Measurements from ENCODE around the gene LRP1B. TPM values are rescaled to one million over a fixed set of nuclear protein-coding genes. Genes with fewer than 3 reads are reported as not detected.

Gene LRP1B
- total RNA-seq, 2 experiments from 2014 or later: not detected

- Mint-ChIP-seq H3K4me1 (ENCODE audit: low read depth) (no peaks in the 10 kb centered on the region), H3K36me3 (no peaks in the 10 kb centered on the region), H3K4me3 (no peak overlapping the region), H3K27ac (no peak overlapping the region), H3K9me3 (peaks cover 14% of the 10 kb centered on the region), H3K27me3 (no peaks in the 10 kb centered on the region)
- ChIA-PET CTCF (no interaction called here), POLR2A (no interaction called here)
- intact Hi-C loops (cut with micrococcal nuclease): no loop called here
- no peak for DNase-seq
Measured at GRCh38 chr2:140624200-140624599, 1506.6 kb downstream of the LRP1B start.

GRCh38 chr2:140621583-140622362, 1509.0 kb downstream of the LRP1B start:
- POLR2A ChIA-PET: no interaction called here
- Mint-ChIP-seq H3K9me3 (peaks cover 7% of the 10 kb centered on the region), H3K36me3 (no peaks in the 10 kb centered on the region), H3K27ac (no peak overlapping the region), H3K4me3 (no peak overlapping the region), H3K27me3 (no peaks in the 10 kb centered on the region), H3K4me1 (ENCODE audit: low read depth) (no peaks in the 10 kb centered on the region)
- intact Hi-C loops (cut with micrococcal nuclease): no loop called here
- CTCF ChIA-PET: no interaction called here
- DNase-seq: no peak

GRCh38 chr2:140604788-140605187, 1526.0 kb downstream of the LRP1B start:
- DNase-seq: no peak
- CTCF ChIA-PET: no interaction called here
- intact Hi-C loops (cut with micrococcal nuclease): no loop called here
- no peaks in the 10 kb centered on the region for H3K27me3 Mint-ChIP-seq
- H3K36me3 Mint-ChIP-seq: no peaks in the 10 kb centered on the region
- H3K9me3 Mint-ChIP-seq: peaks cover 4% of the 10 kb centered on the region
- POLR2A ChIA-PET: no interaction called here
- H3K4me3 Mint-ChIP-seq: no peak overlapping the region
- H3K4me1 Mint-ChIP-seq (ENCODE audit: low read depth): no peaks in the 10 kb centered on the region
- H3K27ac Mint-ChIP-seq: no peak overlapping the region

- intact Hi-C loops (cut with micrococcal nuclease): no loop called here
- peaks cover 4% of the 10 kb centered on the region for H3K9me3 Mint-ChIP-seq
- H3K4me1 Mint-ChIP-seq (ENCODE audit: low read depth): no peaks in the 10 kb centered on the region
Measured at GRCh38 chr2:140604096-140604495, 1526.7 kb downstream of the LRP1B start.

GRCh38 chr2:140603416-140603815, 1527.4 kb downstream of the LRP1B start:
- no peak overlapping the region for H3K27ac Mint-ChIP-seq
- no peaks in the 10 kb centered on the region for H3K27me3 Mint-ChIP-seq
- H3K4me1 Mint-ChIP-seq (ENCODE audit: low read depth): no peaks in the 10 kb centered on the region
- intact Hi-C loops (cut with micrococcal nuclease): no loop called here
- no peak overlapping the region for H3K4me3 Mint-ChIP-seq
- POLR2A ChIA-PET: no interaction called here
- H3K9me3 Mint-ChIP-seq: peaks cover 3% of the 10 kb centered on the region
- H3K36me3 Mint-ChIP-seq: no peaks in the 10 kb centered on the region
- no peak for DNase-seq
- CTCF ChIA-PET: no interaction called here

More at GRCh38 chr2:140604096-140604495, 1526.7 kb downstream of the LRP1B start:
- POLR2A ChIA-PET: no interaction called here
- no peak for DNase-seq
- Mint-ChIP-seq H3K4me3 (no peak overlapping the region), H3K27me3 (no peaks in the 10 kb centered on the region), H3K36me3 (no peaks in the 10 kb centered on the region), H3K27ac (no peak overlapping the region)
- CTCF ChIA-PET: no interaction called here

GRCh38 chr2:140601801-140602200, 1529.0 kb downstream of the LRP1B start:
- intact Hi-C loops (cut with micrococcal nuclease): no loop called here
- no peak overlapping the region for H3K4me3 Mint-ChIP-seq
- H3K27me3 Mint-ChIP-seq: no peaks in the 10 kb centered on the region
- H3K27ac Mint-ChIP-seq: no peak overlapping the region
- no peak for DNase-seq
- POLR2A ChIA-PET: no interaction called here
- H3K9me3 Mint-ChIP-seq: peaks cover 8% of the 10 kb centered on the region
- no peaks in the 10 kb centered on the region for H3K4me1 Mint-ChIP-seq (ENCODE audit: low read depth)
- H3K36me3 Mint-ChIP-seq: no peaks in the 10 kb centered on the region
- CTCF ChIA-PET: no interaction called here

GRCh38 chr2:140601342-140601741, 1529.5 kb downstream of the LRP1B start:
- intact Hi-C loops (cut with micrococcal nuclease): no loop called here
- Mint-ChIP-seq H3K27ac (no peak overlapping the region), H3K9me3 (peaks cover 8% of the 10 kb centered on the region), H3K27me3 (no peaks in the 10 kb centered on the region), H3K4me3 (no peak overlapping the region), H3K36me3 (no peaks in the 10 kb centered on the region), H3K4me1 (ENCODE audit: low read depth) (no peaks in the 10 kb centered on the region)
- POLR2A ChIA-PET: no interaction called here
- no peak for DNase-seq
- CTCF ChIA-PET: no interaction called here

- Mint-ChIP-seq H3K4me3 (no peak overlapping the region), H3K27me3 (no peaks in the 10 kb centered on the region), H3K9me3 (peaks cover 8% of the 10 kb centered on the region), H3K4me1 (ENCODE audit: low read depth) (no peaks in the 10 kb centered on the region), H3K27ac (no peak overlapping the region), H3K36me3 (no peaks in the 10 kb centered on the region)
- intact Hi-C loops (cut with micrococcal nuclease): no loop called here
- CTCF ChIA-PET: no interaction called here
- DNase-seq: no peak
- POLR2A ChIA-PET: no interaction called here
Measured at GRCh38 chr2:140600116-140600515, 1530.7 kb downstream of the LRP1B start.

GRCh38 chr2:140597836-140598235, 1533.0 kb downstream of the LRP1B start:
- no peak overlapping the region for H3K4me3 Mint-ChIP-seq

GRCh38 chr2:140597205-140597604, 1533.6 kb downstream of the LRP1B start:
- Mint-ChIP-seq H3K27ac (no peak overlapping the region), H3K9me3 (peaks cover 10% of the 10 kb centered on the region), H3K4me3 (no peak overlapping the region), H3K4me1 (ENCODE audit: low read depth) (no peaks in the 10 kb centered on the region), H3K27me3 (no peaks in the 10 kb centered on the region), H3K36me3 (no peaks in the 10 kb centered on the region)
- intact Hi-C loops (cut with micrococcal nuclease): no loop called here
- no peak for DNase-seq
- POLR2A ChIA-PET: no interaction called here
- CTCF ChIA-PET: no interaction called here

More at GRCh38 chr2:140597836-140598235, 1533.0 kb downstream of the LRP1B start:
- CTCF ChIA-PET: no interaction called here
- Mint-ChIP-seq H3K27me3 (no peaks in the 10 kb centered on the region), H3K36me3 (no peaks in the 10 kb centered on the region), H3K9me3 (peaks cover 10% of the 10 kb centered on the region), H3K4me1 (ENCODE audit: low read depth) (no peaks in the 10 kb centered on the region), H3K27ac (no peak overlapping the region)
- no peak for DNase-seq
- POLR2A ChIA-PET: no interaction called here
- intact Hi-C loops (cut with micrococcal nuclease): no loop called here

- Mint-ChIP-seq H3K36me3 (no peaks in the 10 kb centered on the region), H3K4me3 (no peak overlapping the region), H3K27ac (no peak overlapping the region), H3K27me3 (no peaks in the 10 kb centered on the region), H3K4me1 (ENCODE audit: low read depth) (no peaks in the 10 kb centered on the region), H3K9me3 (peaks cover 10% of the 10 kb centered on the region)
- DNase-seq: no peak
- intact Hi-C loops (cut with micrococcal nuclease): no loop called here
- ChIA-PET POLR2A (no interaction called here), CTCF (no interaction called here)
Measured at GRCh38 chr2:140596447-140596846, 1534.4 kb downstream of the LRP1B start.

GRCh38 chr2:140595107-140595506, 1535.7 kb downstream of the LRP1B start:
- Mint-ChIP-seq H3K36me3 (no peaks in the 10 kb centered on the region), H3K4me1 (ENCODE audit: low read depth) (no peaks in the 10 kb centered on the region), H3K27me3 (no peaks in the 10 kb centered on the region), H3K4me3 (no peak overlapping the region), H3K27ac (no peak overlapping the region), H3K9me3 (peaks cover 9% of the 10 kb centered on the region)
- DNase-seq: no peak
- CTCF ChIA-PET: no interaction called here
- intact Hi-C loops (cut with micrococcal nuclease): no loop called here
- POLR2A ChIA-PET: no interaction called here

GRCh38 chr2:140593132-140593531, 1537.7 kb downstream of the LRP1B start:
- CTCF ChIA-PET: no interaction called here
- intact Hi-C loops (cut with micrococcal nuclease): no loop called here
- no peak overlapping the region for H3K4me3 Mint-ChIP-seq
- no peaks in the 10 kb centered on the region for H3K36me3 Mint-ChIP-seq
- no peak for DNase-seq
- no peak overlapping the region for H3K27ac Mint-ChIP-seq
- H3K4me1 Mint-ChIP-seq (ENCODE audit: low read depth): no peaks in the 10 kb centered on the region
- POLR2A ChIA-PET: no interaction called here
- H3K9me3 Mint-ChIP-seq: peaks cover 9% of the 10 kb centered on the region
- no peaks in the 10 kb centered on the region for H3K27me3 Mint-ChIP-seq

Measured in activated CD4-positive, alpha-beta memory T cell treated with anti-CD3 and anti-CD28 coated beads for 36 hours (primary cell).